ENCODE data around the gene ACP3. TPM values are rescaled to one million over a fixed set of nuclear protein-coding genes. Genes with fewer than 3 reads are reported as not detected.

ACP3 gene
- total RNA-seq, 1 donor from 2014 or later, result not detected

- FAIRE-seq (no peak), DNase-seq (ENCODE audit: low read depth) (peak; percentile 30)
- peaks cover 8% of the 10 kb centered on the region for H3K9me3 Mint-ChIP-seq (ENCODE audit: unreplicated experiment)
- Histone ChIP-seq H3K4me3 (ENCODE audit: insufficient read depth, low read depth, low read length) (no peak overlapping the region), H3K27me3 (ENCODE audit: insufficient read depth, low read length) (no peaks in the 10 kb centered on the region), H3K9me3 (ENCODE audit: insufficient read depth, low read depth, low read length) (no peaks in the 10 kb centered on the region), H3K4me2 (ENCODE audit: low read length) (no peak overlapping the region), H3K4me1 (ENCODE audit: insufficient read depth, low read length) (no peaks in the 10 kb centered on the region), H3K79me2 (ENCODE audit: insufficient read depth, low read length) (no peaks in the 10 kb centered on the region), H3K9ac (ENCODE audit: low read length) (no peak overlapping the region), H3K27ac (ENCODE audit: low read depth, low read length) (no peak overlapping the region), H3K36me3 (ENCODE audit: insufficient read depth, low read length) (no peaks in the 10 kb centered on the region), H2AFZ (ENCODE audit: low read depth, low read length) (no peak overlapping the region), H4K20me1 (ENCODE audit: insufficient read depth, low read length) (no peaks in the 10 kb centered on the region)
- peaks cover 3% of the 10 kb centered on the region for H3K27me3 Mint-ChIP-seq (ENCODE audit: low read depth, unreplicated experiment)
- TF ChIP-seq CTCF (IDR thresholded peaks at IDR 0.05; ENCODE audit: insufficient read depth, low read depth, low read length), result no peak
- TF ChIP-seq EZH2 (IDR thresholded peaks at IDR 0.05; ENCODE audit: insufficient read depth, low read length), result no peak
- H3K4me1 Mint-ChIP-seq (ENCODE audit: low read depth, unreplicated experiment), result peaks cover 9% of the 10 kb centered on the region
- no peak overlapping the region for H3K4me3 Mint-ChIP-seq (ENCODE audit: unreplicated experiment)
- H3K36me3 Mint-ChIP-seq (ENCODE audit: low read depth, unreplicated experiment), result no peaks in the 10 kb centered on the region
- no peak overlapping the region for H3K27ac Mint-ChIP-seq (ENCODE audit: unreplicated experiment)
Measured at GRCh38 chr3:132290833-132291232, 26.4 kb upstream of the ACP3 start.

- no peaks in the 10 kb centered on the region for H3K36me3 Mint-ChIP-seq (ENCODE audit: low read depth, unreplicated experiment)
- Histone ChIP-seq H3K79me2 (ENCODE audit: insufficient read depth, low read length) (no peaks in the 10 kb centered on the region), H3K4me1 (ENCODE audit: insufficient read depth, low read length) (no peaks in the 10 kb centered on the region), H3K36me3 (ENCODE audit: insufficient read depth, low read length) (no peaks in the 10 kb centered on the region), H3K27ac (ENCODE audit: low read depth, low read length) (no peak overlapping the region), H4K20me1 (ENCODE audit: insufficient read depth, low read length) (no peaks in the 10 kb centered on the region), H3K9me3 (ENCODE audit: insufficient read depth, low read depth, low read length) (no peaks in the 10 kb centered on the region), H2AFZ (ENCODE audit: low read depth, low read length) (no peak overlapping the region), H3K4me3 (ENCODE audit: insufficient read depth, low read depth, low read length) (no peak overlapping the region), H3K4me2 (ENCODE audit: low read length) (no peak overlapping the region), H3K9ac (ENCODE audit: low read length) (no peak overlapping the region), H3K27me3 (ENCODE audit: insufficient read depth, low read length) (no peaks in the 10 kb centered on the region)
- H3K27ac Mint-ChIP-seq (ENCODE audit: unreplicated experiment), result no peak overlapping the region
- FAIRE-seq, result no peak
- peaks cover 3% of the 10 kb centered on the region for H3K27me3 Mint-ChIP-seq (ENCODE audit: low read depth, unreplicated experiment)
- peaks cover 14% of the 10 kb centered on the region for H3K9me3 Mint-ChIP-seq (ENCODE audit: unreplicated experiment)
- no peak for DNase-seq (ENCODE audit: low read depth)
- TF ChIP-seq EZH2 (IDR thresholded peaks at IDR 0.05; ENCODE audit: insufficient read depth, low read length) (no peak), CTCF (IDR thresholded peaks at IDR 0.05; ENCODE audit: insufficient read depth, low read depth, low read length) (no peak)
- H3K4me3 Mint-ChIP-seq (ENCODE audit: unreplicated experiment), result no peak overlapping the region
- peaks cover 9% of the 10 kb centered on the region for H3K4me1 Mint-ChIP-seq (ENCODE audit: low read depth, unreplicated experiment)
Measured at GRCh38 chr3:132292042-132292441, 25.2 kb upstream of the ACP3 start.

GRCh38 chr3:132293251-132293650 lies 24.0 kb upstream of the ACP3 start:
- Histone ChIP-seq H3K4me1 (ENCODE audit: insufficient read depth, low read length) (no peaks in the 10 kb centered on the region), H3K79me2 (ENCODE audit: insufficient read depth, low read length) (no peaks in the 10 kb centered on the region), H3K9me3 (ENCODE audit: insufficient read depth, low read depth, low read length) (no peaks in the 10 kb centered on the region), H3K9ac (ENCODE audit: low read length) (no peak overlapping the region), H3K4me3 (ENCODE audit: insufficient read depth, low read depth, low read length) (no peak overlapping the region), H3K36me3 (ENCODE audit: insufficient read depth, low read length) (no peaks in the 10 kb centered on the region), H2AFZ (ENCODE audit: low read depth, low read length) (no peak overlapping the region), H3K27ac (ENCODE audit: low read depth, low read length) (no peak overlapping the region), H4K20me1 (ENCODE audit: insufficient read depth, low read length) (no peaks in the 10 kb centered on the region), H3K27me3 (ENCODE audit: insufficient read depth, low read length) (no peaks in the 10 kb centered on the region), H3K4me2 (ENCODE audit: low read length) (no peak overlapping the region)
- no peak overlapping the region for H3K4me3 Mint-ChIP-seq (ENCODE audit: unreplicated experiment)
- DNase-seq (ENCODE audit: low read depth), result no peak
- no peaks in the 10 kb centered on the region for H3K36me3 Mint-ChIP-seq (ENCODE audit: low read depth, unreplicated experiment)
- TF ChIP-seq EZH2 (IDR thresholded peaks at IDR 0.05; ENCODE audit: insufficient read depth, low read length) (no peak), CTCF (IDR thresholded peaks at IDR 0.05; ENCODE audit: insufficient read depth, low read depth, low read length) (no peak)
- H3K27ac Mint-ChIP-seq (ENCODE audit: unreplicated experiment), result no peak overlapping the region
- H3K4me1 Mint-ChIP-seq (ENCODE audit: low read depth, unreplicated experiment), result peaks cover 9% of the 10 kb centered on the region
- no peak for FAIRE-seq
- no peaks in the 10 kb centered on the region for H3K27me3 Mint-ChIP-seq (ENCODE audit: low read depth, unreplicated experiment)
- peaks cover 9% of the 10 kb centered on the region for H3K9me3 Mint-ChIP-seq (ENCODE audit: unreplicated experiment)
